Esophagus squamous epithelium (tissue), 4 donors: ENCODE data around the gene PRKG1.

Source experiments
- POLR2A ChIP-seq, 4 donors: fragments of 450-650 bp; IDR thresholded peaks; one replicate each; pipeline ENCODE4 v1.6.1; 2017; ENCODE audit warnings: antibody characterized with exemption in 4 of 4, mild to moderate bottlenecking in 4 of 4, moderate library complexity in 3 of 4
- TF ChIP-seq, protein P1 (sequence below), 6 experiments: fragments of 450-650 bp in 4 of 6; fragments of 200-600 bp in 2 of 6; sonication (generic) in 2 of 6; IDR thresholded peaks; one replicate each; pipeline ENCODE4 v1.5.1; 2016 to 2019; ENCODE audit warnings: antibody characterized with exemption in 6 of 6, mild to moderate bottlenecking in 4 of 6, moderate library complexity in 4 of 6

DNA sequence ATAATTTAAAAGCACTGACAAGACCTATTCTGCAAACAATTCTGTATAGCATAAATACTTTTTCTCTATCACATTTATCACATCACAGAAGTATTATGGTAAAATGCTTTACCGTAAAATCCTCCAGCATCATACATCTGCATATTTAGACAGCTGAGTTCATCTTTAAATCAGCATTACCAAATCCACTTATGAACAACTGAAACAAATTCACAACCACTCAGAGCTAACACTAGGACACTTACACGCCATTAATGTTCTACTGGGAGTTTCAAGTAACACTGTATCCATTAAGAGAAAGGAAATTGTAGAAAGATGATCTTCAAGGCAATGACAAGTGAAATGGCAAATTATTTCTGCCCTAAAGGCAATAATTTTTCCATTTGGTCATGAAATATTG is 1134.1 kb downstream of the PRKG1 start:
- TF ChIP-seq, protein P1, sequence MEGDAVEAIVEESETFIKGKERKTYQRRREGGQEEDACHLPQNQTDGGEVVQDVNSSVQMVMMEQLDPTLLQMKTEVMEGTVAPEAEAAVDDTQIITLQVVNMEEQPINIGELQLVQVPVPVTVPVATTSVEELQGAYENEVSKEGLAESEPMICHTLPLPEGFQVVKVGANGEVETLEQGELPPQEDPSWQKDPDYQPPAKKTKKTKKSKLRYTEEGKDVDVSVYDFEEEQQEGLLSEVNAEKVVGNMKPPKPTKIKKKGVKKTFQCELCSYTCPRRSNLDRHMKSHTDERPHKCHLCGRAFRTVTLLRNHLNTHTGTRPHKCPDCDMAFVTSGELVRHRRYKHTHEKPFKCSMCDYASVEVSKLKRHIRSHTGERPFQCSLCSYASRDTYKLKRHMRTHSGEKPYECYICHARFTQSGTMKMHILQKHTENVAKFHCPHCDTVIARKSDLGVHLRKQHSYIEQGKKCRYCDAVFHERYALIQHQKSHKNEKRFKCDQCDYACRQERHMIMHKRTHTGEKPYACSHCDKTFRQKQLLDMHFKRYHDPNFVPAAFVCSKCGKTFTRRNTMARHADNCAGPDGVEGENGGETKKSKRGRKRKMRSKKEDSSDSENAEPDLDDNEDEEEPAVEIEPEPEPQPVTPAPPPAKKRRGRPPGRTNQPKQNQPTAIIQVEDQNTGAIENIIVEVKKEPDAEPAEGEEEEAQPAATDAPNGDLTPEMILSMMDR (IDR thresholded peaks at IDR 0.05), result no peak
- TF ChIP-seq POLR2A (IDR thresholded peaks at IDR 0.05), result no peak
